Measurements from ENCODE around the gene TAS2R40. TPM values are rescaled to one million over a fixed set of nuclear protein-coding genes. Genes with fewer than 3 reads are reported as not detected.
A peak's percentile ranks its signal among the peaks of the same experiment; 100 is the strongest.

Gene TAS2R40
- polyA plus RNA-seq, 1 of the 3 experiments (the other 2 are of a cell fraction): not detected

DNA sequence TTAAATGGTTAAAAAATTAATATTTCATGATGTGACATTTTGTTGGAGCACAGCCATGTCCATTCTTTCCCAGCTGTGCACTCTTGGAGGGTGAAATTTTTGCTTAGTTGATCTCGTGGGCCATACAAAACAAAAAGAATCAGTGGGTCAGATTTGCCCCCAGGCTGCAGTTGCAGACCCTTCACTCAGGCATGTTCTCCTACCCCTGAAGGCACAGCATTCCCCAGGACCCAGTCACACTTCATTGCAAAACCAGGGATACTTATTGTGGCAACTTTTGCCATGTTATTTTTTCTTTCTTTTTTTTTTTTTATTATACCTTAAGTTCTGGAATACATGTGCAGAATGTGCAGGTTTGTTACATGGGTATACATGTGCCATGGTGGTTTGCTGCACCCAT, 6.0 kb downstream of the TAS2R40 start:
- Histone ChIP-seq H3K9ac (no peak overlapping the region), H3K4me3 (ENCODE audit: low read depth in 2 of 2, low read length in 1 of 2) (no peak overlapping the region), H3K36me3 (replicated peaks in 1 of 2; ENCODE audit: control insufficient read depth in 1 of 2, insufficient read depth in 2 of 2, low read length in 1 of 2) (no peaks in the 10 kb centered on the region), H3K27ac (ENCODE audit: low read depth in 2 of 2, low read length in 1 of 2) (no peak overlapping the region), H3K9me3 (0 out of 2 replicates have a peak, but pooled peaks cover under 1% of the 10 kb centered on the region), H3K79me2 (ENCODE audit: insufficient read depth) (no peaks in the 10 kb centered on the region), H3K4me2 (no peak overlapping the region), H3K4me1 (ENCODE audit: control insufficient read depth in 1 of 2, insufficient read depth in 2 of 2, low read depth in 1 of 2, low read length in 1 of 2) (peaks cover 2 to 4% of the 10 kb centered on the region in 2 experiments; a peak in 2 of 4 replicates), H3F3A (replicated peaks; ENCODE audit: insufficient read depth) (no peaks in the 10 kb centered on the region), H3K9me2 (no peaks in the 10 kb centered on the region), H2AFZ (ENCODE audit: low read depth) (no peak overlapping the region), H3K27me3 (ENCODE audit: insufficient read depth) (peaks cover 21% of the 10 kb centered on the region; the same call in 1 of the 2 replicates), H4K20me1 (ENCODE audit: insufficient read depth) (no peaks in the 10 kb centered on the region)
- no peak for DNase-seq
- ChIA-PET CTCF (interaction anchor here (3.7 to 4.4 kb wide), 2 partner anchors 13 kb away, joined by 15 to 22 read pairs; no protein-coding TSS in a partner anchor), POLR2A (no interaction called here)
- WGBS (ENCODE audit: low lambda C conversion rate): 15% methylated on average over 1 of the region's 1 CpG
- TF ChIP-seq, protein P1, sequence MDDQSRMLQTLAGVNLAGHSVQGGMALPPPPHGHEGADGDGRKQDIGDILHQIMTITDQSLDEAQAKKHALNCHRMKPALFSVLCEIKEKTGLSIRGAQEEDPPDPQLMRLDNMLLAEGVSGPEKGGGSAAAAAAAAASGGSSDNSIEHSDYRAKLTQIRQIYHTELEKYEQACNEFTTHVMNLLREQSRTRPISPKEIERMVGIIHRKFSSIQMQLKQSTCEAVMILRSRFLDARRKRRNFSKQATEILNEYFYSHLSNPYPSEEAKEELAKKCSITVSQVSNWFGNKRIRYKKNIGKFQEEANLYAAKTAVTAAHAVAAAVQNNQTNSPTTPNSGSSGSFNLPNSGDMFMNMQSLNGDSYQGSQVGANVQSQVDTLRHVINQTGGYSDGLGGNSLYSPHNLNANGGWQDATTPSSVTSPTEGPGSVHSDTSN (IDR thresholded peaks at IDR 0.05): peak; percentile 44; the same call in 1 of the 2 replicates
- TF ChIP-seq TEAD4 (IDR thresholded peaks at IDR 0.05; ENCODE audit: borderline replicate concordance, insufficient read depth) (no peak), EP300 (IDR thresholded peaks at IDR 0.05; ENCODE audit: borderline replicate concordance in 1 of 2, low read depth in 1 of 2, low read length in 1 of 2) (no peak), NFIC (IDR thresholded peaks at IDR 0.05; ENCODE audit: borderline replicate concordance) (0 out of 2 replicates have a peak, but pooled peaks have one; percentile 11)

DNA sequence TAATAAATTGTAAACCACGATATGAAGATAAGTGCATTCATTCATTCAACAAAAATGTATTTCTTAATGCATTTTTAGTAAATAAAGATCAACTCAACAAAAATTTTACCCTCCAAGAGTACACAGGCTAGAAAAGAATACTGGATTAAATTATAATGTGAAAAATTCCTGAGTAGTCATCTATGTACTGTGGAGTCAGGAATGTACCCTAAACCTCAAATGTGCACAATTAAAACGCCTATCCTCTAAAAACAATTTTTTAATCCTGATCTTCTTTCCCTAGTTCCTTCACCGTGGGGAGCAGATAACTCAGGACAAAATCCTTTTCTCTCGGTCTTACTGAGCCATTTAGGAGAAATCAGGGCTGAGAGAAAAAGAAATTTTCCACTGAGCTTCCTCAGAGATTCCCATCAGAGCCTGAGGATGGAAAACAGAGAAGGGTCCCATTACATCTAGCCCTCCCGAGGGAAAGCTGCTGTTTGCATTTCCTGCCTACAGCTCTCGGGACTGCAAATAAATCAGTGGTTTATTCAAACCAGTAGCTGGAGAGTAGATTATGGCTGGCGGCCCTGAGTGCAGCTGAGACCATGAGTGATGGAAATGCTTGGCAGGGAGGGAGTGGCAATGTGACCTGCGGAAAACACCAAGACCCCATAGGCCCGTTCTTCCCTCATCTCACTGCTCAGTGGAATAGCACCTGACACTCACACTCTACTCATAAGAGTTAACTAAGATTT, 7.4 kb downstream of the TAS2R40 start:
- peak overlapping the region; percentile 7; the same call in 1 of the 2 replicates for H3K4me2 ChIP-seq
- 23% methylated on average over 9 of the region's 9 CpGs for WGBS (ENCODE audit: low lambda C conversion rate)
- ChIA-PET POLR2A (no interaction called here), CTCF (interaction anchor here (1.6 to 4.4 kb wide), 3 partner anchors 11 to 14 kb away, joined by 9 to 22 read pairs (median 15); no protein-coding TSS in a partner anchor)
- peak overlapping the region; percentile 49; the same call in 1 of the 2 replicates for H2AFZ ChIP-seq (ENCODE audit: low read depth)
- H3K79me2 ChIP-seq (ENCODE audit: insufficient read depth): no peaks in the 10 kb centered on the region
- no peaks in the 10 kb centered on the region for H3K36me3 ChIP-seq (replicated peaks in 1 of 2; ENCODE audit: control insufficient read depth in 1 of 2, insufficient read depth in 2 of 2, low read length in 1 of 2)
- H3F3A ChIP-seq (replicated peaks; ENCODE audit: insufficient read depth): no peaks in the 10 kb centered on the region
- no peaks in the 10 kb centered on the region for H3K9me2 ChIP-seq
- H3K4me1 ChIP-seq (ENCODE audit: control insufficient read depth in 1 of 2, insufficient read depth in 2 of 2, low read depth in 1 of 2, low read length in 1 of 2): peaks cover 2 to 4% of the 10 kb centered on the region in 2 experiments; a peak in 2 of 4 replicates
- H3K4me3 ChIP-seq (ENCODE audit: low read depth in 2 of 2, low read length in 1 of 2): no peak overlapping the region
- H3K9me3 ChIP-seq: peaks cover 11% of the 10 kb centered on the region; the same call in 1 of the 2 replicates
- H3K9ac ChIP-seq: no peak overlapping the region
- no peak overlapping the region for H3K27ac ChIP-seq (ENCODE audit: low read depth in 2 of 2, low read length in 1 of 2)
- no peaks in the 10 kb centered on the region for H4K20me1 ChIP-seq (ENCODE audit: insufficient read depth)
- TF ChIP-seq, protein P1 (IDR thresholded peaks at IDR 0.05): peak; percentile 49; the same call in 1 of the 2 replicates
- TF ChIP-seq EZH2phosphoT487 (IDR thresholded peaks at IDR 0.05; ENCODE audit: borderline replicate concordance, low read depth) (no peak), TCF12 (IDR thresholded peaks at IDR 0.05) (0 out of 2 replicates have a peak, but pooled peaks have one; percentile 5)
- TF ChIP-seq, protein P2, sequence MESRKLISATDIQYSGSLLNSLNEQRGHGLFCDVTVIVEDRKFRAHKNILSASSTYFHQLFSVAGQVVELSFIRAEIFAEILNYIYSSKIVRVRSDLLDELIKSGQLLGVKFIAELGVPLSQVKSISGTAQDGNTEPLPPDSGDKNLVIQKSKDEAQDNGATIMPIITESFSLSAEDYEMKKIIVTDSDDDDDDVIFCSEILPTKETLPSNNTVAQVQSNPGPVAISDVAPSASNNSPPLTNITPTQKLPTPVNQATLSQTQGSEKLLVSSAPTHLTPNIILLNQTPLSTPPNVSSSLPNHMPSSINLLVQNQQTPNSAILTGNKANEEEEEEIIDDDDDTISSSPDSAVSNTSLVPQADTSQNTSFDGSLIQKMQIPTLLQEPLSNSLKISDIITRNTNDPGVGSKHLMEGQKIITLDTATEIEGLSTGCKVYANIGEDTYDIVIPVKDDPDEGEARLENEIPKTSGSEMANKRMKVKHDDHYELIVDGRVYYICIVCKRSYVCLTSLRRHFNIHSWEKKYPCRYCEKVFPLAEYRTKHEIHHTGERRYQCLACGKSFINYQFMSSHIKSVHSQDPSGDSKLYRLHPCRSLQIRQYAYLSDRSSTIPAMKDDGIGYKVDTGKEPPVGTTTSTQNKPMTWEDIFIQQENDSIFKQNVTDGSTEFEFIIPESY (IDR thresholded peaks at IDR 0.05; ENCODE audit: borderline replicate concordance, low read depth): no peak
- peak; percentile 17 for DNase-seq
- H3K27me3 ChIP-seq (ENCODE audit: insufficient read depth): peaks cover 6% of the 10 kb centered on the region; the same call in 1 of the 2 replicates

All from SK-N-SH (cell line).